ENCODE results near the gene DTX1. TPM values are rescaled to one million over a fixed set of nuclear protein-coding genes. Genes with fewer than 3 reads are reported as not detected.

The DTX1 gene
- total and polyA plus RNA-seq, 2 donors (not counting 3 experiments of a cell fraction or from before 2014, with no cell fraction given) = 0.06 to 0.22 TPM

DNA sequence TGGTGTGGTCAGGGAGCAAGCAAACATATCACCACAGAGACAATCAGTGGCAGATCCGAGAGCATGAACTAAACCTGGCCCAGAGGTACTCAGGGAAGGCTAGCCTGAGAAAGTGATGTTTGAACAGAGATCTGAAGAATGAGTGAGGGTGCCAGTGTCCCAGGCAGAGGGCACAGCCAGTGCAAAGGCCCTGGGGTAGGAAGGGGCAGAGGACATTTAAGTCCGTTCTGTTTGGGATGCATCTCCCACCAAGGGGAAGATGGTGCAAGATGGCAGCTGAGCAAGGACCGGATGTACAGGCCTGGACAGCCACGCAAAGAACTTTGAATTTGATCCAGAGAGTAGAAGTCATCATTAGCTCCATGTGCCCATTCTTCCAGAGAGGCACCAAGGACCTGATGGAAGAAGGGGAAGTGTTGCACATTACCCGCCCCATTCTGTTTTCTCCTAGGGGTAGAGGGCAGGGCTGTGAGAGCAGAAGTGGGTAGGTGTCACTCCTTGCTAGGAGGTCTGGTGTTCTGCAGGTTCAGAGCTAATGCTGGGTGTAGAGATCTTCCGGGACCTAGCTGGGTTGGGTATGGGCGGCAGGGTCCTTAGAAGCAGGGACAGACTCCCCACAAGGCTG is 3.9 kb downstream of the DTX1 start:
- Histone ChIP-seq H3K9me1 (replicated peaks; ENCODE audit: control insufficient read depth, extremely low read depth, insufficient read depth, low read length) (no peaks in the 10 kb centered on the region), H3K79me2 (ENCODE audit: control insufficient read depth, insufficient read depth, low read length) (no peaks in the 10 kb centered on the region), H3K4me2 (ENCODE audit: insufficient read depth, low read length) (no peak overlapping the region), H3K36me3 (ENCODE audit: control insufficient read depth in 2 of 2, extremely low read depth in 1 of 2, insufficient read depth in 2 of 2, low read length in 2 of 2) (no peaks in the 10 kb centered on the region), H3K4me1 (ENCODE audit: control insufficient read depth, extremely low read depth, insufficient read depth, low read length) (no peaks in the 10 kb centered on the region), H4K20me1 (replicated peaks; ENCODE audit: control insufficient read depth, extremely low read depth, insufficient read depth, low read length) (no peaks in the 10 kb centered on the region), H3K27ac (ENCODE audit: insufficient read depth, low read depth, low read length) (no peak overlapping the region), H3K27me3 (ENCODE audit: control insufficient read depth in 2 of 2, insufficient read depth in 2 of 2, low read length in 2 of 2) (peaks cover 15 to 19% of the 10 kb centered on the region in 2 experiments), H3K9ac (replicated peaks; ENCODE audit: extremely low read depth, insufficient read depth, low read length) (no peak overlapping the region), H3K9me3 (replicated peaks; ENCODE audit: control insufficient read depth, insufficient read depth, low read length) (no peaks in the 10 kb centered on the region), H2AFZ (ENCODE audit: low read depth, low read length) (no peak overlapping the region), H3K4me3 (replicated peaks in 1 of 3; ENCODE audit: insufficient read depth in 1 of 3, low read depth in 1 of 3, low read length in 3 of 3) (no peak overlapping the region)
- CTCF ChIA-PET = interaction anchor here (1.7 kb wide), 1 partner anchor 68 kb away, joined by 6 read pairs; no protein-coding TSS in a partner anchor
- intact Hi-C loops (cut with micrococcal nuclease) = no loop called here
- POLR2A ChIA-PET = no interaction called here
- no TSS peak for BruUV-seq (replicated peaks)
- TF ChIP-seq POLR2AphosphoS5 (IDR thresholded peaks at IDR 0.05; ENCODE audit: insufficient read depth, low read depth, low read length) (no peak), POLR2A (IDR thresholded peaks at IDR 0.05; ENCODE audit: low read depth, low read length) (no peak), JUN (IDR thresholded peaks at IDR 0.05; ENCODE audit: borderline replicate concordance, insufficient read depth, insufficient read length, low read depth) (no peak), FOS (IDR thresholded peaks at IDR 0.05; ENCODE audit: borderline replicate concordance, insufficient read depth, low read length) (no peak), EZH2 (IDR thresholded peaks at IDR 0.05; ENCODE audit: borderline replicate concordance, low read depth, low read length, severe bottlenecking) (no peak), CTCF (IDR thresholded peaks at IDR 0.05; ENCODE audit: extremely low read depth in 1 of 2, insufficient read depth in 1 of 2, low read depth in 1 of 2, low read length in 2 of 2) (no peak), GATA2 (IDR thresholded peaks at IDR 0.05; ENCODE audit: insufficient read depth, insufficient read length, low read depth, low read length) (no peak), MYC (IDR thresholded peaks at IDR 0.05; ENCODE audit: low read depth, low read length) (no peak)
- TF ChIP-seq, protein P1, sequence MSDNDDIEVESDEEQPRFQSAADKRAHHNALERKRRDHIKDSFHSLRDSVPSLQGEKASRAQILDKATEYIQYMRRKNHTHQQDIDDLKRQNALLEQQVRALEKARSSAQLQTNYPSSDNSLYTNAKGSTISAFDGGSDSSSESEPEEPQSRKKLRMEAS (IDR thresholded peaks at IDR 0.05; ENCODE audit: insufficient read depth, insufficient read length) = no peak
- no peak for DNase-seq (ENCODE audit: low read depth, low spot score)
- no peak for FAIRE-seq
- dilution Hi-C loops (cut with MboI; ENCODE audit: extremely low pct_ligation_motif_present, low sequenced_read_pairs) = no loop called here
